HEK293T (cell line): ENCODE data around the gene ZBTB2.
"Not testable (repeated sequence)": the region's sequence is repeated elsewhere in the genome, so short reads cannot be mapped to it uniquely, and the experiment has no call there.

Source experiments
- CTCF ChIA-PET: fragments of 350-600 bp; formaldehyde crosslinking; extraction: SDS; loops from one replicate; lab custom pipeline; 2021; ENCODE audit warnings: antibody characterized with exemption, inconsistent platforms; lab: Yijun Ruan, JAX
- POLR2A ChIA-PET: fragments of 350-600 bp; formaldehyde crosslinking; extraction: SDS; loops from one replicate; lab custom pipeline; 2020; ENCODE audit warnings: antibody characterized with exemption, inconsistent platforms; lab: Yijun Ruan, JAX
- DNase-seq: peaks from one replicate; pipeline ENCODE4 v3.0.0; 2012; ENCODE audit warnings: mixed read lengths; ENCODE audit errors: extremely low spot score
- ARNT ChIP-seq: fragments of 450-650 bp; IDR thresholded peaks from 2 replicates; pipeline ENCODE4 v1.6.1; 2017; ENCODE audit warnings: mild to moderate bottlenecking
- BHLHE40 ChIP-seq: fragments of 450-650 bp; IDR thresholded peaks from 2 replicates; pipeline ENCODE4 v1.6.1; 2016; ENCODE audit warnings: mild to moderate bottlenecking, moderate library complexity, borderline replicate concordance
- CTBP1 ChIP-seq: fragments of 450-650 bp; IDR thresholded peaks from 2 replicates; pipeline ENCODE4 v1.6.1; 2016; ENCODE audit warnings: borderline replicate concordance
- ELF4 ChIP-seq: fragments of 450-650 bp; IDR thresholded peaks from 2 replicates; pipeline ENCODE4 v1.6.1; 2017; ENCODE audit warnings: antibody characterized with exemption
- FOXA1 ChIP-seq: fragments of 450-650 bp; IDR thresholded peaks from 2 replicates; pipeline ENCODE4 v1.6.1; 2016; ENCODE audit warnings: mild to moderate bottlenecking
- FOXK2 ChIP-seq: fragments of 450-650 bp; IDR thresholded peaks from 2 replicates; pipeline ENCODE4 v1.6.1; 2016; ENCODE audit warnings: mild to moderate bottlenecking
- FOXM1 ChIP-seq: fragments of 450-650 bp; IDR thresholded peaks from 2 replicates; pipeline ENCODE4 v1.6.1; 2017; ENCODE audit warnings: mild to moderate bottlenecking, borderline replicate concordance
- HDGF ChIP-seq: fragments of 450-650 bp; IDR thresholded peaks from 2 replicates; pipeline ENCODE4 v1.6.1; 2017; ENCODE audit warnings: antibody characterized with exemption, borderline replicate concordance
- L3MBTL2 ChIP-seq: fragments of 450-650 bp; conservative IDR thresholded peaks from 2 replicates; pipeline ENCODE4 v1.6.1; 2016; ENCODE audit warnings: mild to moderate bottlenecking
- LEF1 ChIP-seq: fragments of 450-650 bp; IDR thresholded peaks from 2 replicates; pipeline ENCODE4 v1.6.1; 2017; ENCODE audit warnings: mild to moderate bottlenecking, borderline replicate concordance
- NFRKB ChIP-seq: fragments of 450-650 bp; IDR thresholded peaks from 2 replicates; pipeline ENCODE4 v1.6.1; 2016; ENCODE audit warnings: mild to moderate bottlenecking, moderate library complexity
- SP1 ChIP-seq: fragments of 450-650 bp; IDR thresholded peaks from 2 replicates; pipeline ENCODE4 v1.6.1; 2017
- SUZ12 ChIP-seq: fragments of 450-650 bp; IDR thresholded peaks from 2 replicates; pipeline ENCODE4 v1.6.1; 2016; ENCODE audit warnings: mild to moderate bottlenecking
- TARDBP ChIP-seq: fragments of 450-650 bp; IDR thresholded peaks from 2 replicates; pipeline ENCODE4 v1.6.1; 2016
- ZNF384 ChIP-seq: fragments of 450-650 bp; IDR thresholded peaks from 2 replicates; pipeline ENCODE4 v1.6.1; 2016
- TF ChIP-seq, protein P1 (sequence below): fragments of 450-650 bp; IDR thresholded peaks from 2 replicates; pipeline ENCODE4 v1.6.1; 2016

ZBTB2 gene

DNA sequence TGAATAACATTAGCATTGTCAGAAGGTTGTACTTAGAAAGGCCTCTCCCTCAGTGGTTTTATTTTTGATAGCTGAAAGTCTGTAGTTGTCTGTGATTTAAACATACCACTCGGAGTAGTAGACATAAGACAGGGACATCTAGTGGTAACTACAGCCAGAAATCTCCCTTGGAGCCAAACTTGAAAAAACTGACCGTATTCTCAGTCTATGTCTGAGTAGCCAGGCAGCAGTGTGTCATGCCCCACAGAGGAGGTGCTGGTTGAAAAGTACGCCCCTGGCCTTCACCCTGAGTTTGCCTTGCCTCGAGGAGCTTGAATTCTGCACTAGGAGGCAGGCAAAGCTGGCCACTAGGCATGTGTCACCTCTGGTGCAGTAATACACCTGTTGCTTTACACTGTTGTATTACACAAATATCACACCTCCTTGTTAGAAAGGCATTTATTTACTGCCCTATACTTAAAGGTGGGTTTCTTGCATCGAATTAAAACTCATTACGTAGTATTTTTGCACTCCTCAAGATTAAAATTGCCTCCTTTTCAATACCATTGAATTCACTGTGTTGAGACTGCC is 20.8 kb downstream of the ZBTB2 start:
- ChIA-PET POLR2A (no interaction called here), CTCF (interaction anchor here (0.5 to 0.7 kb wide), 2 partner anchors 14 to 67 kb away, joined by 3 read pairs; no protein-coding TSS in a partner anchor)
- no peak for DNase-seq
- no peak for TF ChIP-seq NFRKB

DNA sequence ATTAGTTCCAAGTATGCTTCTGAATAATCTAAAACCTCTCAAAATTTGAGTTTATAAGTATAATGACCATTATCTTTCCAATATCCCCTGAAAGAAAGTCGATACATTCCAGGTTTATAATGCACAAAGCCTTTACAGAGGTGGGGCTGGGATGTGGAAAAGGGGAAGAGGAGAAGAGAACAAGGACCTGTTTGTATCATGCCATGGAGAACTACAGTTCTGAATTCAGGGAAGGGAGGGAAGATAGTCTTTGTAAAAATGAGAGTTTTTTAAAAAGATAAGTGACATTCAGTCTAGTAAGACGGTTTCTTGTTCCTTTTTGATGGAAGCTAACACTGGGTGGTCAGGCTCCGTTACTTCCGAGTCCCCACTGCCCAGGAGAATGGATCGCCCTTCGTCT is 26.1 kb downstream of the ZBTB2 start:
- ChIA-PET CTCF (interaction anchor here (0.6 to 0.7 kb wide), 2 partner anchors 10 to 336 kb away, joined by 3 to 4 read pairs; no protein-coding TSS in a partner anchor), POLR2A (no interaction called here)
- no peak for DNase-seq
- no peak for TF ChIP-seq BHLHE40
- TF ChIP-seq ELF4, result no peak
- no peak for TF ChIP-seq ZNF384
- no peak for TF ChIP-seq CTBP1
- TF ChIP-seq HDGF, result no peak
- TF ChIP-seq L3MBTL2, result no peak
- no peak for TF ChIP-seq ARNT
- TF ChIP-seq NFRKB, result no peak
- TF ChIP-seq LEF1, result no peak
- no peak for TF ChIP-seq FOXM1
- TF ChIP-seq, protein P1, sequence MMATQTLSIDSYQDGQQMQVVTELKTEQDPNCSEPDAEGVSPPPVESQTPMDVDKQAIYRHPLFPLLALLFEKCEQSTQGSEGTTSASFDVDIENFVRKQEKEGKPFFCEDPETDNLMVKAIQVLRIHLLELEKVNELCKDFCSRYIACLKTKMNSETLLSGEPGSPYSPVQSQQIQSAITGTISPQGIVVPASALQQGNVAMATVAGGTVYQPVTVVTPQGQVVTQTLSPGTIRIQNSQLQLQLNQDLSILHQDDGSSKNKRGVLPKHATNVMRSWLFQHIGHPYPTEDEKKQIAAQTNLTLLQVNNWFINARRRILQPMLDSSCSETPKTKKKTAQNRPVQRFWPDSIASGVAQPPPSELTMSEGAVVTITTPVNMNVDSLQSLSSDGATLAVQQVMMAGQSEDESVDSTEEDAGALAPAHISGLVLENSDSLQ, result no peak
- TF ChIP-seq SP1, result no peak
- TF ChIP-seq TARDBP, result no peak
- no peak for TF ChIP-seq FOXK2
- no peak for TF ChIP-seq FOXA1

DNA sequence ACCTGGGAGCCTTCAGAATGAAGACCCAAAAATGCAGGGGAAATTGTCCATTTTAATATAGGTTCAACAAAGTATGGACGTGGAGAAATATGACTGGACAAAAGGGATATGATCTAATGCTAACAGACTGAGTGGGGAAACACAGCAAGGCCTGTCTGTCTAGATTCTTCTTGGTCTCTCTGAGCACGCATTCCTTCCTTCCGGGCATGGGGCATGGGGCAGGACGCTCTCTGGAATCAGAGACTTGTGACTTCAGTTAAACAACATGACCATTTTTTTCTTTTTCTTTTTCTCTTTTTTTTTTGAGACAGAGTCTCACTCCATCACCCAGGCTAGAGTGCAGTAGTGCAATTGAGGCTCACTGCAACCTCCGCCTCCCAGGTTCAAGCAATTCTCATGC is 31.9 kb downstream of the ZBTB2 start:
- CTCF ChIA-PET, result interaction anchor here (0.6 kb wide), 1 partner anchor 406 kb away, joined by 3 read pairs; no protein-coding TSS in a partner anchor
- POLR2A ChIA-PET, result no interaction called here
- TF ChIP-seq FOXM1, result no peak
- no peak for TF ChIP-seq SUZ12
- TF ChIP-seq ARNT, result no peak
- no peak for TF ChIP-seq CTBP1
- TF ChIP-seq LEF1, result no peak
- TF ChIP-seq HDGF, result no peak
- no peak for TF ChIP-seq BHLHE40
- no peak for TF ChIP-seq SP1
- no peak for TF ChIP-seq L3MBTL2
- no peak for TF ChIP-seq ELF4
- no peak for TF ChIP-seq TARDBP
- TF ChIP-seq ZNF384, result no peak
- no peak for TF ChIP-seq FOXK2
- no peak for TF ChIP-seq NFRKB
- TF ChIP-seq, protein P1, result no peak
- no peak for DNase-seq

DNA sequence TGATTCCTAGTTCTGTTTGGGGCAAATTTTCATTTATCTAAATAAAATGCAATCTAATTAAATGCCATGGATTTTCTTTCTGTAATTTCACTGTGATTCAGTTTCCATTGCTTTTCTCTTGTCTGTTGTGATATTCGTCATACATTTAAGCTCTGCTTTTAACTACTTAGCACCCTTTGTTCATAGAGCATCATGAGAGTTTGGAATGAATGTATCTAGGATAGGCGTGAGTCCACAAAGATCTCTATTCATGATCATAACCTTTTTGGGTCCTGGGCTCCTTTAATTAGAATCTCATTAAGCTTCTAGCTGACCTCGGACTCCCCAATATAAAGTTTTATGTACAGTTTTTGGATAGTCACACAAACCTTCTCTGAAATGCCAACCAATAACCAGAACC is 32.9 kb downstream of the ZBTB2 start:
- POLR2A ChIA-PET, result no interaction called here
- no peak for DNase-seq
- CTCF ChIA-PET, result interaction anchor here (0.5 kb wide), 1 partner anchor 30 kb away, joined by 5 read pairs; no protein-coding TSS in a partner anchor
- TF ChIP-seq LEF1 (no peak), HDGF (no peak), ZNF384 (no peak), FOXM1 (no peak), SP1 (no peak), SUZ12 (no peak), FOXK2 (no peak), CTBP1 (no peak), NFRKB (no peak), L3MBTL2 (no peak), TARDBP (no peak), ELF4 (no peak), ARNT (no peak), BHLHE40 (no peak), FOXA1 (no peak)
- TF ChIP-seq, protein P1, result no peak

DNA sequence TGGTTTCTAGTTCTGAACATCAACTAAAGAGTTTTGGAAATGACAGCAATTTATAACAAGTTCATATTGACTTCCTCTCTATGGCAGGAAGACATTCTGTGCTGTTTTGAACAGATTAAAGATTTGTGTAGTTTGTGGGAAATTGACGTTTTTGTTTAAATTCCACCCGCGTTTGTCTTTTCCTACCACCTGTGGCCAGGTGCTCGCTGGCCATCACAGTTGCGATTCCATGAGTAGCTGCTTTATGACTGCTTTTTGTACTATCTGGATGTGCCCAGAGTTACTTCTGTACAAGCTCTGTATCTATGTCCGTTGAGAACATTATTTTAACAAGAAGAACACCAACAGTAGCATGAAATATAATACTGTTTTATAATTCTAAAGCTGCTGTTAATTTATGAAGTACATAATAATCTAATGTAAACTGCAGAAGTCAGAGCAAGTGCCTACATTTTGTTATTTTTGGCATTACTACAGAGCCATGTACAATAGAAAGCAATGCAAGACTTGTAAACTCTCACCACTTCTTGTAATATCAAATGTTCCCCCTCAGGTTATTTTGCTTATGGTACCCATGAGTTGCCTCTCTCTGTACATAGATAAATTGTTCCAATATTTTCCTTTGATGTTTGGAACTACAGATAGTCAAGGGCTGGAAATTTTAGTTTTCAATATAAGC is 33.5 kb downstream of the ZBTB2 start:
- no peak for DNase-seq
- ChIA-PET CTCF (interaction anchor here (0.5 kb wide), 1 partner anchor 29 kb away, joined by 5 read pairs; no protein-coding TSS in a partner anchor), POLR2A (no interaction called here)
- TF ChIP-seq HDGF, result no peak
- no peak for TF ChIP-seq BHLHE40
- no peak for TF ChIP-seq ZNF384
- TF ChIP-seq ARNT, result no peak
- no peak for TF ChIP-seq TARDBP
- no peak for TF ChIP-seq L3MBTL2

DNA sequence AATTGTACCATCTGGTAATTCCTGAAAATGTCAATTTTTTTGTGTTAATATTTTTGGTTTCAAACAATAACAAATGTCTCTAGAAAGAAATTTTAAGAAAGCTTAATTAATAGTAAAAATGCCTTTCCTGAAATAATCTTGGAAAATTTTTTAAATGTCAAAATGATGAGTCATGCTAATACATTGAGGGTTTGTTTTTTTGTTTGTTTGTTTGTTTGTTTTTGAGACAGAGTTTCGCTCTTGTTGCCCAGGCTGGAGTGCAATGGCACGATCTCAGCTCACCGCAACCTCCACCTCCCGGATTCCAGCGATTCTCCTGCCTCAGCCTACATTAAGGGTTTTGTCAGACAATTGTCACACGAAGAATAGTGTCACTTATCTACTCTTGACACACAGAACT is 34.4 kb downstream of the ZBTB2 start:
- CTCF ChIA-PET, result interaction anchor here (0.9 to 1.0 kb wide), 2 partner anchors 14 to 1276 kb away, joined by 3 read pairs; no protein-coding TSS in a partner anchor
- DNase-seq, POLR2A ChIA-PET: not testable (repeated sequence)
